Dedifferentiated amniotic fluid mesenchymal stem cell (primary cell): ENCODE results near the gene ASGR2.

Experiments
- DNase-seq: peaks from one replicate; pipeline ENCODE4 v3.0.0-alpha.2; 2016; ENCODE audit errors: extremely low spot score

The ASGR2 gene

DNA sequence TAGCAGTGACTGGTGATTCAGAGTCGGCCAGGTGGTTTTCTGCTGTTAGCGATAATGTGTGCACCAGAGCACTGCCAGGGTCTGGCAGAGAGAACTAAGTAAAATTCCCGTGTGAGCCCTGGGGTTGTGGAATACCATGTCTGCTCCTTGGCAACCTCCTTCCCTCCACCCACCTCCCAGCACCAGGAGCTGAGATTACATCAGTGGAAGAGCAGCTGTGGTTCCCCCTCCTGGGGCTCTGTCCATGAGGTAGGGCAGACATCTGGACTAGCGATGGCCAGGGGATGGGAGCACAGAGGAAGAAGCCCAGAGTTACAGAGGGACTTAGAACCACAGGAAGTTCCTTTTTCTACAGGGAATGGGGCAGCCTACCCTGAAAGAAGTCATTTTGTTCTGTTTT lies 50.4 kb downstream of the ASGR2 start:
- DNase-seq: no peak

DNA sequence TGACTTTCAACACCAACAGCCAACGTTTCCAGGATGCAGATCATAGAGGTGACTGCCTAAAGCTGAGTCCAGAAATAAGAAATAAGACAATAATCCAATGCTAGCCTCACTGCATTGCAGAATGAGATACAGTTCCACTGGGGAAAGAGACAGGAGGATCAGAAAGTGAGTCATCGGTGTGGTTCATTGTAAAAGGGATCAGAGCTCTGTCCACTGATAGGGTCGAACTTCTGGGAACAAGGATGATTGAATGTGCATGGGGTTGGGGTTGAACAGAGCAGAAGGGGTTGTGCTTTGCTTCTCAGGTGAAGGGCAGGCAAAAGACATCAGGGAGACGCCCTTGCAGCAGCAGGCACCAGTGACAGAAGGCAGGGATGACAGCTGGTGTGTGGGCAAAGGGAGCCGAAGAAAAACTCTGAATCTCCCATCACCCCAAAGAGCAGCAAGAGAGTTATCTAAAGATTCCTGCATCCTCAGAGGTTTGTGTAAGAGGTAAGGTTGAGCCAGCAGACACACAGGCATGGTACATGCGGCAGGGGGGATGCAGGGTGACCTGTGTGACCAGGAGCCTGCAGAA lies 51.0 kb downstream of the ASGR2 start:
- DNase-seq: no peak

GRCh38 chr17:7060165-7060891 lies 54.3 kb downstream of the ASGR2 start:
- no peak for DNase-seq

- DNase-seq: no peak
Measured at GRCh38 chr17:7058831-7059447, 55.7 kb downstream of the ASGR2 start.

DNA sequence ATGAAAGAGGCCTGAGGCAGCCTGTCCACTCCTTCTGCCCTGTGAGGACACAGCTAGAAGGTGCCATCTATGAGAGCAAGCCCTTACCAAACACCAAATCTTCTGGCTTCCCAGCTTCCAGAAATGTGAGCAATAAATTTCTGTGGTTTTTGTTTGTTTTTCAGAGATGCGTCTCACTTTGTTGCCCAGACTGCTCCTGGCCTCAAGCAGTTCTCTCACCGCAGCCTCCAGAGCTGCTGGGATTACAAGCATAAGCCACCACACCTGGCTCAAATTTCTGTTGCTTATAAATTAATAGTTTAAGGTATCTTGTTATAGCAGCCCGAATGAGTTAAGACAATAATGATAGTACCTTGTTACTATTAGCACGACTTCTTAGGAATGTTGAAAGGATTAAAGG lies 58.2 kb downstream of the ASGR2 start:
- DNase-seq: no peak
